ENCODE data around the gene AP1G2. TPM values are rescaled to one million over a fixed set of nuclear protein-coding genes. Genes with fewer than 3 reads are reported as not detected.

AP1G2 gene
- total and polyA plus RNA-seq, 2 of the 13 experiments (the other 11 are each of a cell fraction or from before 2014, with no cell fraction given), result 96.9 to 611 TPM

GRCh38 chr14:23559010-23559925 lies 8.3 kb downstream of the AP1G2 start (continued):
- TF ChIP-seq XRCC5 (optimal IDR thresholded peaks at IDR 0.05; ENCODE audit: low read length) (peak; percentile 96), FOSL2 (CRISPR knock-in tag; IDR thresholded peaks at IDR 0.05) (peak; percentile 38), PAWR (CRISPR knock-in tag; IDR thresholded peaks at IDR 0.05; ENCODE audit: borderline replicate concordance) (no peak), LCORL (IDR thresholded peaks at IDR 0.05) (no peak), LCORL (CRISPR knock-in tag; IDR thresholded peaks at IDR 0.05) (peak; percentile 47; the same call in 1 of the 2 replicates), ZNF235 (CRISPR knock-in tag; IDR thresholded peaks at IDR 0.05; ENCODE audit: borderline replicate concordance) (no peak), ZNF75D (CRISPR knock-in tag; IDR thresholded peaks at IDR 0.05; ENCODE audit: borderline replicate concordance) (no peak), ZNF136 (CRISPR knock-in tag; IDR thresholded peaks at IDR 0.05; ENCODE audit: low read depth) (no peak), ZNF572 (CRISPR knock-in tag; IDR thresholded peaks at IDR 0.05) (peak; percentile 11; the same call in 1 of the 2 replicates), MXI1 (IDR thresholded peaks at IDR 0.05; ENCODE audit: borderline replicate concordance, low read depth, low read length) (0 out of 3 replicates have a peak, but pooled peaks have one; percentile 43), ZMYM4 (CRISPR knock-in tag; IDR thresholded peaks at IDR 0.05) (0 out of 2 replicates have a peak, but pooled peaks have one; percentile 35), FOXJ3 (CRISPR knock-in tag; IDR thresholded peaks at IDR 0.05; ENCODE audit: borderline replicate concordance) (no peak), ZNF784 (CRISPR knock-in tag; IDR thresholded peaks at IDR 0.05; ENCODE audit: borderline replicate concordance) (0 out of 2 replicates have a peak, but pooled peaks have one; percentile 16), PBX3 (CRISPR knock-in tag; IDR thresholded peaks at IDR 0.05; ENCODE audit: borderline replicate concordance) (no peak; the same call in 1 of the 2 replicates), ZFP1 (CRISPR knock-in tag; IDR thresholded peaks at IDR 0.05) (peak; percentile 62; the same call in 1 of the 2 replicates), SALL1 (CRISPR knock-in tag; IDR thresholded peaks at IDR 0.05) (peak; percentile 28; the same call in 1 of the 2 replicates), ZNF142 (CRISPR knock-in tag; IDR thresholded peaks at IDR 0.05) (0 out of 2 replicates have a peak, but pooled peaks have one; percentile 27), ATAD3A (CRISPR knock-in tag; IDR thresholded peaks at IDR 0.05) (no peak)
- TF ChIP-seq, protein P1, sequence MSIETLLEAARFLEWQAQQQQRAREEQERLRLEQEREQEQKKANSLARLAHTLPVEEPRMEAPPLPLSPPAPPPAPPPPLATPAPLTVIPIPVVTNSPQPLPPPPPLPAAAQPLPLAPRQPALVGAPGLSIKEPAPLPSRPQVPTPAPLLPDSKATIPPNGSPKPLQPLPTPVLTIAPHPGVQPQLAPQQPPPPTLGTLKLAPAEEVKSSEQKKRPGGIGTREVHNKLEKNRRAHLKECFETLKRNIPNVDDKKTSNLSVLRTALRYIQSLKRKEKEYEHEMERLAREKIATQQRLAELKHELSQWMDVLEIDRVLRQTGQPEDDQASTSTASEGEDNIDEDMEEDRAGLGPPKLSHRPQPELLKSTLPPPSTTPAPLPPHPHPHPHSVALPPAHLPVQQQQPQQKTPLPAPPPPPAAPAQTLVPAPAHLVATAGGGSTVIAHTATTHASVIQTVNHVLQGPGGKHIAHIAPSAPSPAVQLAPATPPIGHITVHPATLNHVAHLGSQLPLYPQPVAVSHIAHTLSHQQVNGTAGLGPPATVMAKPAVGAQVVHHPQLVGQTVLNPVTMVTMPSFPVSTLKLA (IDR thresholded peaks at IDR 0.05), result no peak
